Stomach (tissue), 9 donors: ENCODE results near the gene GAS6. TPM values are rescaled to one million over a fixed set of nuclear protein-coding genes. Genes with fewer than 3 reads are reported as not detected.

Source experiments
- DNase-seq, 2 donors: peaks; one replicate each; pipeline versions ENCODE4 v3.0.0 to v3.0.0-alpha.2; 2013 to 2019
- H3K27ac ChIP-seq, 5 donors: fragments of 200-600 bp in 4 of 5; sonication (generic) in 4 of 5; one replicate each; pipeline ENCODE4 v1.5.1; 2013 to 2019; ENCODE audit warnings: mild to moderate bottlenecking in 1 of 5, moderate library complexity in 1 of 5
- H3K27me3 ChIP-seq, 3 donors: fragments of 200-600 bp; sonication (generic); one replicate each; pipeline ENCODE4 v1.5.1; 2017 to 2019; ENCODE audit warnings: mixed run types in 1 of 3
- H3K36me3 ChIP-seq, 4 donors: fragments of 200-600 bp; sonication (generic); 1 replicate in 3 of 4; 2 replicates in 1 of 4; pipeline ENCODE4 v1.5.1; 2016 to 2019
- H3K4me1 ChIP-seq, 4 donors: fragments of 200-600 bp; sonication (generic); one replicate each; pipeline ENCODE4 v1.5.1; 2016 to 2019
- H3K4me3 ChIP-seq, 4 donors: fragments of 200-600 bp; sonication (generic) in 3 of 4; one replicate each; pipeline ENCODE4 v1.5.1; 2016 to 2019; ENCODE audit warnings: mild to moderate bottlenecking in 1 of 4
- H3K9me3 ChIP-seq, 4 donors: fragments of 200-600 bp; sonication (generic); one replicate each; pipeline ENCODE4 v1.5.1; 2016 to 2019
- CTCF ChIP-seq, 7 experiments: fragments of 450-650 bp in 4 of 7; fragments of 200-600 bp in 3 of 7; sonication (generic) in 3 of 7; IDR thresholded peaks; one replicate each; pipeline ENCODE4 v1.5.1; 2016 to 2019; ENCODE audit warnings: antibody characterized with exemption in 7 of 7, control low read depth in 2 of 7, mild to moderate bottlenecking in 1 of 7
- EP300 ChIP-seq: sonication (generic); formaldehyde crosslinking; IDR thresholded peaks from one replicate; pipeline ENCODE4 v1.6.1; 2017; ENCODE audit warnings: antibody characterized with exemption
- POLR2A ChIP-seq, 4 donors: fragments of 450-650 bp; IDR thresholded peaks; one replicate each; pipeline ENCODE4 v1.6.1; 2016; ENCODE audit warnings: antibody characterized with exemption in 4 of 4, control low read depth in 2 of 4, mild to moderate bottlenecking in 1 of 4, moderate library complexity in 1 of 4
- POLR2AphosphoS5 ChIP-seq, 3 donors: sonication (generic); formaldehyde crosslinking; IDR thresholded peaks; one replicate each; pipeline ENCODE4 v1.6.1; 2016; ENCODE audit warnings: antibody characterized with exemption in 3 of 3
- WGBS, 5 donors: extraction: QIAGEN DNeasy Blood & Tissue Kit in 3 of 5; methylation state at CpG; one replicate each; pipeline versions ENCODE4 v1.1.5 to v1.1.7; 2013 to 2018; 5-methylcytosine and 5-hydroxymethylcytosine counted together
- intact Hi-C: fragments of 100-400 bp; cut with DNase I; formaldehyde crosslinking; loops from one replicate; pipeline ENCODE4 v1.15.1; 2023; ENCODE audit warnings: low total_unique reads
- polyA plus RNA-seq, 3 donors: library from polyadenylated mRNA; stranded (reverse); fragments of 200-250 nt; gene quantifications; one replicate each; pipeline ENCODE4 v1.2.3, GENCODE V29; 2013
- total RNA-seq, 5 donors: library from RNA; depleted of rRNA; stranded (reverse); fragments of >200 nt; gene quantifications; one replicate each; pipeline versions ENCODE4 v1.1.0 to v1.2.3, GENCODE V29; 2014 to 2016
- donor health status: healthy with polysubstance abuse.
- donor health status: Bipolar disorder and iron deficiency.
- donor health status: healthy.

GAS6 gene
- total and polyA plus RNA-seq, 8 donors: 31.4 to 409 (median 92.9) TPM

- no peaks in the 10 kb centered on the region for H3K36me3 ChIP-seq
- intact Hi-C loops: no loop called here
- WGBS, 5 donors: 85 to 92% (median 89%) methylated on average over 12 to 28 of the region's 28 CpGs
- no peak overlapping the region for H3K27ac ChIP-seq
- H3K9me3 ChIP-seq: peaks cover 0 to 9% (median 7%) of the 10 kb centered on the region in 4 donors
- peak in 1 of 2 donors; percentile 8 for DNase-seq
- peaks cover 0 to 43% (median 23%) of the 10 kb centered on the region in 3 donors for H3K27me3 ChIP-seq
- H3K4me1 ChIP-seq: no peaks in the 10 kb centered on the region
- H3K4me3 ChIP-seq: no peak overlapping the region
- TF ChIP-seq CTCF (IDR thresholded peaks at IDR 0.05) (no peak), EP300 (no peak), POLR2AphosphoS5 (IDR thresholded peaks at IDR 0.05) (no peak), POLR2A (IDR thresholded peaks at IDR 0.05) (no peak)
Observed at GRCh38 chr13:113775451-113776145, 88.3 kb downstream of the GAS6 start.

- Histone ChIP-seq H3K4me1 (no peaks in the 10 kb centered on the region), H3K36me3 (no peaks in the 10 kb centered on the region), H3K4me3 (no peak overlapping the region), H3K27ac (no peak overlapping the region), H3K27me3 (peaks cover 0 to 43% (median 23%) of the 10 kb centered on the region in 3 donors), H3K9me3 (peaks cover 0 to 9% (median 7%) of the 10 kb centered on the region in 4 donors)
- TF ChIP-seq POLR2AphosphoS5 (IDR thresholded peaks at IDR 0.05) (peak in 1 of 3 donors; percentile 4), EP300 (no peak), POLR2A (IDR thresholded peaks at IDR 0.05) (no peak), CTCF (IDR thresholded peaks at IDR 0.05) (no peak)
- intact Hi-C loops: no loop called here
- DNase-seq: peak in 1 of 2 donors; percentile 15
- 68 to 82% (median 79%) methylated on average over 9 of the region's 9 CpGs for WGBS, 5 donors
Observed at GRCh38 chr13:113774177-113775107, 89.4 kb downstream of the GAS6 start.

- no peaks in the 10 kb centered on the region for H3K4me1 ChIP-seq
- H3K36me3 ChIP-seq: no peaks in the 10 kb centered on the region
- 28 to 45% (median 32%) methylated on average over 4 of the region's 4 CpGs for WGBS, 5 donors
- DNase-seq: no peak
- peaks cover 0 to 9% (median 7%) of the 10 kb centered on the region in 4 donors for H3K9me3 ChIP-seq
- TF ChIP-seq POLR2A (IDR thresholded peaks at IDR 0.05) (no peak), EP300 (no peak), CTCF (IDR thresholded peaks at IDR 0.05) (no peak), POLR2AphosphoS5 (IDR thresholded peaks at IDR 0.05) (no peak)
- H3K27me3 ChIP-seq: peaks cover 0 to 18% (median 10%) of the 10 kb centered on the region in 3 donors
- H3K27ac ChIP-seq: peak overlapping the region in 1 of 5 donors; percentile 22
- intact Hi-C loops: no loop called here
- no peak overlapping the region for H3K4me3 ChIP-seq
Observed at GRCh38 chr13:113771709-113772331, 92.1 kb downstream of the GAS6 start.

- no peak overlapping the region for H3K4me3 ChIP-seq
- TF ChIP-seq POLR2A (IDR thresholded peaks at IDR 0.05): no peak
- no peak for TF ChIP-seq POLR2AphosphoS5 (IDR thresholded peaks at IDR 0.05)
- TF ChIP-seq CTCF (IDR thresholded peaks at IDR 0.05): no peak
- TF ChIP-seq EP300: no peak
- peaks cover 0 to 14% (median 2%) of the 10 kb centered on the region in 3 donors for H3K27me3 ChIP-seq
- peaks cover 0 to 9% (median 7%) of the 10 kb centered on the region in 4 donors for H3K9me3 ChIP-seq
- DNase-seq: no peak
- no peaks in the 10 kb centered on the region for H3K36me3 ChIP-seq
- no peak overlapping the region for H3K27ac ChIP-seq
- WGBS, 5 donors: 91 to 95% (median 93%) methylated on average over 5 of the region's 5 CpGs
- no peaks in the 10 kb centered on the region for H3K4me1 ChIP-seq
- intact Hi-C loops: no loop called here
Observed at GRCh38 chr13:113770937-113771336, 92.9 kb downstream of the GAS6 start.
